HFFc6 (cell line): ENCODE results near the gene FLT3LG. TPM values are rescaled to one million over a fixed set of nuclear protein-coding genes. Genes with fewer than 3 reads are reported as not detected.
A peak's percentile ranks its signal among the peaks of the same experiment; 100 is the strongest.

Experiments
- DNase-seq: peaks from one replicate; pipeline ENCODE4 v3.0.0-alpha.2; 2018
- H3K27ac Mint-ChIP-seq: 2 replicates; pipeline ENCODE4 v1.8.0; 2020; ENCODE audit warnings: mild to moderate bottlenecking, mixed read lengths
- H3K27me3 Mint-ChIP-seq: 2 replicates; pipeline ENCODE4 v1.8.0; 2021; ENCODE audit warnings: mild to moderate bottlenecking, moderate library complexity, mixed read lengths; ENCODE audit not compliant: insufficient read depth
- H3K36me3 Mint-ChIP-seq: 2 replicates; pipeline ENCODE4 v1.8.0; 2021; ENCODE audit warnings: low read depth, mixed read lengths
- H3K4me1 Mint-ChIP-seq: 2 replicates; pipeline ENCODE4 v1.8.0; 2020; ENCODE audit warnings: low read depth, mixed read lengths
- H3K4me3 Mint-ChIP-seq: 2 replicates; pipeline ENCODE4 v1.8.0; 2020; ENCODE audit warnings: mild to moderate bottlenecking, moderate library complexity, mixed read lengths
- H3K9me3 Mint-ChIP-seq: 2 replicates; pipeline ENCODE4 v1.8.0; 2020; ENCODE audit warnings: mild to moderate bottlenecking, mixed read lengths
- total RNA-seq, 6 experiments: library from RNA; stranded (reverse); fragmentation: NEBNext Ultra II Directional; extraction: Animal tissue kit (Norgen Biotek cat#: 25700); gene quantifications; 2 replicates in 1 of 6; 3 replicates in 5 of 6; pipeline ENCODE4 v1.2.3, GENCODE V29; 2021
- TF ChIP-seq, protein P1 (sequence below): fragments of 200-600 bp; sonication (generic); IDR thresholded peaks from 2 replicates; pipeline ENCODE4 v1.5.0; 2021; ENCODE audit warnings: antibody characterized with exemption, mild to moderate bottlenecking

Gene FLT3LG
- total RNA-seq, 6 experiments from 2014 or later: 4.9 to 12.5 (median 9.4) TPM

- H3K4me1 Mint-ChIP-seq: peaks cover 2% of the 10 kb centered on the region; the same call in 1 of the 2 replicates
- H3K27ac Mint-ChIP-seq: no peak overlapping the region
- H3K9me3 Mint-ChIP-seq: peaks cover 5% of the 10 kb centered on the region; the same call in 1 of the 2 replicates
- no peak overlapping the region for H3K4me3 Mint-ChIP-seq
- no peaks in the 10 kb centered on the region; the same call in 1 of the 2 replicates for H3K36me3 Mint-ChIP-seq
- no peak for DNase-seq
- H3K27me3 Mint-ChIP-seq: peaks cover 80% of the 10 kb centered on the region
- TF ChIP-seq, protein P1, sequence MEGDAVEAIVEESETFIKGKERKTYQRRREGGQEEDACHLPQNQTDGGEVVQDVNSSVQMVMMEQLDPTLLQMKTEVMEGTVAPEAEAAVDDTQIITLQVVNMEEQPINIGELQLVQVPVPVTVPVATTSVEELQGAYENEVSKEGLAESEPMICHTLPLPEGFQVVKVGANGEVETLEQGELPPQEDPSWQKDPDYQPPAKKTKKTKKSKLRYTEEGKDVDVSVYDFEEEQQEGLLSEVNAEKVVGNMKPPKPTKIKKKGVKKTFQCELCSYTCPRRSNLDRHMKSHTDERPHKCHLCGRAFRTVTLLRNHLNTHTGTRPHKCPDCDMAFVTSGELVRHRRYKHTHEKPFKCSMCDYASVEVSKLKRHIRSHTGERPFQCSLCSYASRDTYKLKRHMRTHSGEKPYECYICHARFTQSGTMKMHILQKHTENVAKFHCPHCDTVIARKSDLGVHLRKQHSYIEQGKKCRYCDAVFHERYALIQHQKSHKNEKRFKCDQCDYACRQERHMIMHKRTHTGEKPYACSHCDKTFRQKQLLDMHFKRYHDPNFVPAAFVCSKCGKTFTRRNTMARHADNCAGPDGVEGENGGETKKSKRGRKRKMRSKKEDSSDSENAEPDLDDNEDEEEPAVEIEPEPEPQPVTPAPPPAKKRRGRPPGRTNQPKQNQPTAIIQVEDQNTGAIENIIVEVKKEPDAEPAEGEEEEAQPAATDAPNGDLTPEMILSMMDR: no peak
Measured at GRCh38 chr19:49428547-49429451, 45.2 kb upstream of the FLT3LG start.

DNA sequence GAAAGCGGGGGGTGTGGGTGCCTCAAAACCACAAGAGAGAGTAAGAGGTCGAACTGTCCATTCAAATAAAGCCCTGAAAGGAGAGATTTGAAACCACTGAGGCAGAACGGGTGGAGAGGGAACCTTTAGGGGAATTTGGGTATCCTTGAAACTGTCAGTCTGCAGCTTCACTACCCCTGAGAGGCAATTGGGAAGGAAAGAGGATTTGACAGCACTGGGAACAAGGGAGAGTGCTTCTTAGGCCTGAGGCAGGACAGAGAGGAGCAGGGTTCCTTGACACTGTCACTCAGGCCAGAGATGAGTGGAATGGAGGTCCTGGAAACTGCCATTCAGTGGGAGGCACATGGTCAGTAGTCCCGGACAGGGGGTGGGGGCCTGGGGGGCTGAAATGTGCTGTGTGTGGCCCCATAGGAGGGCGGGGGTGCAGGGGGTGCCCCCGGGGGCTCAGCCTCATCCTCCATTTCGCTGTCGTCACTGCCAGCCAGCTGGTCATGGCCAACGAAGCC lies 43.8 kb upstream of the FLT3LG start:
- TF ChIP-seq, protein P1: no peak
- Mint-ChIP-seq H3K27me3 (peaks cover 67% of the 10 kb centered on the region), H3K27ac (no peak overlapping the region), H3K4me3 (no peak overlapping the region), H3K4me1 (no peaks in the 10 kb centered on the region), H3K9me3 (peaks cover 5% of the 10 kb centered on the region; the same call in 1 of the 2 replicates), H3K36me3 (no peaks in the 10 kb centered on the region; the same call in 1 of the 2 replicates)
- no peak for DNase-seq

DNA sequence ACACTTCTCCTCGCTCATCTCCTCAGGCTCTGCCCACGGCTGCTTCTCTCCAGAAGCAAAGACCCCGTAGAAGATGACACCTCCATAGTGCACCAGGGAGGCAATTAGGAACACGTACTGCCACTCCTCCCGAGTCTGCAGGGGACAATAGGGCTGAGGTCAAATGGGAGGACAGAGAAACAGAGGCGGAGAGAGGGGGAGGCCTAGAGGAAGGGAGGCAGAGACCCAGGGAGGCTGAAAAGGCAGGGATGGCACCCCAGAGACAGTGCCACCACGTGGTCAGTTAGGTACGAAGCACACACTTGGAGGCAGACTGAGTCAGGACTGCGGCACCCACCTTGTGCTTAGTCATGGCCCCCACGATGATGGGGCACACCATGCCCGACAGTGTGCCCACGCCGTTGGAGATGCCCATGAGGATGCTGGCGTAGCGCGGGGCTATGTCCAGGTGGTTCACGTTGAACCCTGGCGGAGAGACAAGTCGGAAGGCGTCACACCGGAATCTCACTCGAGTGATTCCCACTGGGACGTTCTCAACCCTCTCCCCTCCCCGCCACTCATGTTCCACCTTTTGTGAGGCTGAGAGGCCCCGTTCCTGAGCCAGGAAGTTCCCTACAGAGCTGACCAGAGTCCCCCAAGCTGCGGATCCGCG lies 43.2 kb upstream of the FLT3LG start:
- Mint-ChIP-seq H3K9me3 (peaks cover 5% of the 10 kb centered on the region; the same call in 1 of the 2 replicates), H3K4me1 (no peaks in the 10 kb centered on the region), H3K27me3 (peaks cover 66% of the 10 kb centered on the region), H3K4me3 (no peak overlapping the region), H3K36me3 (no peaks in the 10 kb centered on the region; the same call in 1 of the 2 replicates), H3K27ac (no peak overlapping the region)
- TF ChIP-seq, protein P1: peak; percentile 54; the same call in 1 of the 2 replicates
- DNase-seq: no peak

DNA sequence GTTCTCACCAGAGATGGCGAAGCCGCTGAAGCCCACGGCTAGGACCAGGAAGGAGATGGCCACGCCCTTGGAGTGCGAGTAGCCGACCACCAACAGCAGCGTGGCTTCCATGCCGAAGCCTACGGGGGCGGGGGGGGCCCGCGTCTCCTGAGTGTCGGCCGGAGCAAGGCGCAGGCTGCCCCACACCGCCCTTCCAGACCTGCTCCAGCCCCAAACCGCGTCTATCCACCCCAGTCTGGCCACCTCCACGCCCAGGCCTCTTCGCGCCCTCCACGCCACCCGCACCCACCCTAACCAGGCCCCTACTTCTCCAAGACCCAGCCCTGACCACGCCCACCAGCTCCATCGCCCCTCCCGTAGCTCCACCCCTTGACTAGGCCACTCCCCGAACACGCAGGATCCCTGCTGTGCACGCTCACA lies 42.7 kb upstream of the FLT3LG start:
- Mint-ChIP-seq H3K27me3 (peaks cover 68% of the 10 kb centered on the region), H3K4me3 (no peak overlapping the region), H3K9me3 (peaks cover 5% of the 10 kb centered on the region; the same call in 1 of the 2 replicates), H3K4me1 (no peaks in the 10 kb centered on the region), H3K36me3 (no peaks in the 10 kb centered on the region; the same call in 1 of the 2 replicates), H3K27ac (no peak overlapping the region)
- TF ChIP-seq, protein P1: no peak
- no peak for DNase-seq
